C4-2B (cell line): ENCODE measurements around the gene B4GALT4.
"Not testable (repeated sequence)": the region's sequence is repeated elsewhere in the genome, so short reads cannot be mapped to it uniquely, and the experiment has no call there.

Experiments
- H3K27ac ChIP-seq: fragments of 450-650 bp; 2 replicates; pipeline ENCODE4 v1.5.1; 2017
- ZFX ChIP-seq: fragments of 450-650 bp; IDR thresholded peaks from 2 replicates; pipeline ENCODE4 v1.6.1; 2017
- TF ChIP-seq, protein P1 (sequence below): fragments of 450-650 bp; conservative IDR thresholded peaks from 2 replicates; pipeline ENCODE4 v1.5.1; 2017; ENCODE audit warnings: mild to moderate bottlenecking

The B4GALT4 gene

DNA sequence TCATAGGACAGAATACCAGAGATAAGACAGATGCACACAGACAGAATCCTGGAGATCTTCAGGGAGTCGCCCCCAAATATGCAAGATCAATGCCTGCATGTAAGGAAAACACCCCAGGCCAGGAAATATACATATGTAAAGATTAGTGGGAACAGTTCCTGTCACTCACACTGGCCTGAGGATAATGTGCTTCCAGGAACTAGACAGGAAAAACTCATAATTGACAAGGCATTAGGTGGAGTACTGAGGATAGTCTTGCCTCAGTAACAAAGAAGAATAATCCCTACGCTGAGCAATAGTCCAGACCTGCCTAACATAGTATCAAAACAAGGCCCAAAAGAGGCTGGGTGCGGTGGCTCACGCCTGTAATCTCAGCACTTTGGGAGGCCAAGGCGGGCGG is 20.4 kb upstream of the B4GALT4 start:
- TF ChIP-seq, protein P1, sequence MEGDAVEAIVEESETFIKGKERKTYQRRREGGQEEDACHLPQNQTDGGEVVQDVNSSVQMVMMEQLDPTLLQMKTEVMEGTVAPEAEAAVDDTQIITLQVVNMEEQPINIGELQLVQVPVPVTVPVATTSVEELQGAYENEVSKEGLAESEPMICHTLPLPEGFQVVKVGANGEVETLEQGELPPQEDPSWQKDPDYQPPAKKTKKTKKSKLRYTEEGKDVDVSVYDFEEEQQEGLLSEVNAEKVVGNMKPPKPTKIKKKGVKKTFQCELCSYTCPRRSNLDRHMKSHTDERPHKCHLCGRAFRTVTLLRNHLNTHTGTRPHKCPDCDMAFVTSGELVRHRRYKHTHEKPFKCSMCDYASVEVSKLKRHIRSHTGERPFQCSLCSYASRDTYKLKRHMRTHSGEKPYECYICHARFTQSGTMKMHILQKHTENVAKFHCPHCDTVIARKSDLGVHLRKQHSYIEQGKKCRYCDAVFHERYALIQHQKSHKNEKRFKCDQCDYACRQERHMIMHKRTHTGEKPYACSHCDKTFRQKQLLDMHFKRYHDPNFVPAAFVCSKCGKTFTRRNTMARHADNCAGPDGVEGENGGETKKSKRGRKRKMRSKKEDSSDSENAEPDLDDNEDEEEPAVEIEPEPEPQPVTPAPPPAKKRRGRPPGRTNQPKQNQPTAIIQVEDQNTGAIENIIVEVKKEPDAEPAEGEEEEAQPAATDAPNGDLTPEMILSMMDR = no peak
- TF ChIP-seq ZFX = no peak
- H3K27ac ChIP-seq = no peak overlapping the region

- no peak overlapping the region for H3K27ac ChIP-seq
- TF ChIP-seq, protein P1 = no peak
- TF ChIP-seq ZFX = no peak
These were observed 19.1 kb upstream of the B4GALT4 start for GRCh38 chr3:119259821-119260220.

- no peak for TF ChIP-seq ZFX
- TF ChIP-seq, protein P1 = no peak
- H3K27ac ChIP-seq = no peak overlapping the region
These were observed 18.2 kb upstream of the B4GALT4 start for GRCh38 chr3:119258915-119259314.

DNA sequence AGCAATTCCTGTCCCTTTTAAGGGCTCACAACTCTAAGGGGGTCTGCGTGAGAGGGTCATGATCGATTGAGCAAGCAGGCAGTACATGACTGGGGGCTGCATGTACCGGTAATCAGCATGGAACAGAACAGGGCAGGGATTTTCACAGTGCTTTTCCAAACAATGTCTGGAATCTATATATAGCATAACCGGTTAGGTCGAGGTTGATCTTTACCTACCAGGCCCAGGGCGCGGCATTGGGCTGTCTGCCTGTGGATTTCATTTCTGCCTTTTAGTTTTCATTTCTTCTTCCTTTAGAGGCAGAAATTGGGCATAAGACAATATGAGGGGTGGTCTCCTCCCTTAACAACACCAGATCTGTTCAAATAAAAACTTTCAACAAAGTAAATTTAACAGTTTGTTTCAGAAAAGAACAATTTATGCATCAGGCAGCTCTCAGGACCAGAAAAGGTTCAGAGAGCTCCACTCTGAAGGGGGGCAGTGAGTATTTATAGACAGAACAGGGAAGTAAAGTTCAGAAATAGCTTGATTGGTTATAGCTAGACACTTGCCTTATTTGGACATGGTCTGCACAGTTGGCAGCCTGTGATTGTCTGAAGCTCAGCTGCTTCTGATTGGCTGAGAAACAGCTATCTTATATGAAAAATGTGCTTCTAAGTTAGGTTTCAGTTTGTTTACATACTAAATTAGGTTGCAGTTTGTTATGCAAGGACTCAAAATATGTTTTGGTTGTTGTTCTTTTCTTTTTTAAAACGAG is 17.2 kb upstream of the B4GALT4 start:
- H3K27ac ChIP-seq = peak overlapping the region; percentile 53
- TF ChIP-seq ZFX = no peak

- TF ChIP-seq, protein P1 = no peak
- TF ChIP-seq ZFX = no peak
- peak overlapping the region; percentile 53 for H3K27ac ChIP-seq
These were observed 16.4 kb upstream of the B4GALT4 start for GRCh38 chr3:119257111-119257510.

GRCh38 chr3:119255214-119255613 is 14.5 kb upstream of the B4GALT4 start:
- TF ChIP-seq ZFX = no peak
- TF ChIP-seq, protein P1 = no peak
- H3K27ac ChIP-seq = no peak overlapping the region

- TF ChIP-seq, protein P1 = no peak
- TF ChIP-seq ZFX = no peak
- H3K27ac ChIP-seq = no peak overlapping the region; the same call in 1 of the 2 replicates
These were observed 5.1 kb upstream of the B4GALT4 start for GRCh38 chr3:119245778-119246177.

DNA sequence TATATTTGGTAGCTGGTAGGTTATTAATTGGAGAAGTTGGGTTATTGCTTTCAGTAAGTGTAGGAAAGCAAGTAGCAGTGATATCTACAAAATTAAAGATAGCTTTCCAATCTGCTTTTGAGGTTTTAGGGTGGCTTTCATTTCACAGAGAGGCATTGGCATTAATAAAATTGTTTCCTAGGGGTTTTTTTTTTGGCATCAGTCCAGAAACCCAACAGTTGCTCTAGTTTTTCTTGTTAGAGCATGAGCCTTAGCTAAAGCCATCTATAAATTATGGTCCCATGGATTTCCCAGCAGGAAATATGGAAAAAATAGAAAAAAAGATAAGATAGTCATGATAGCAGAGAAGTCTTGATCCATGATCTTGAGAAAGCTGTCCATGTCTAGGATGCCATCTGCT is 3.0 kb upstream of the B4GALT4 start:
- TF ChIP-seq, protein P1 = no peak
- no peak for TF ChIP-seq ZFX
- H3K27ac ChIP-seq = no peak overlapping the region

- H3K27ac ChIP-seq = not testable (repeated sequence)
These were observed 2.4 kb upstream of the B4GALT4 start for GRCh38 chr3:119243058-119243529.

GRCh38 chr3:119242387-119243057 is 1.8 kb upstream of the B4GALT4 start:
- H3K27ac ChIP-seq = not testable (repeated sequence)
